ENCODE results near the gene LAIR2. TPM values are rescaled to one million over a fixed set of nuclear protein-coding genes. Genes with fewer than 3 reads are reported as not detected.
A peak's percentile ranks its signal among the peaks of the same experiment; 100 is the strongest.
"Not testable (repeated sequence)": the region's sequence is repeated elsewhere in the genome, so short reads cannot be mapped to it uniquely, and the experiment has no call there.

Gene LAIR2
- total RNA-seq, 1 experiment from 2014 or later, result not detected

DNA sequence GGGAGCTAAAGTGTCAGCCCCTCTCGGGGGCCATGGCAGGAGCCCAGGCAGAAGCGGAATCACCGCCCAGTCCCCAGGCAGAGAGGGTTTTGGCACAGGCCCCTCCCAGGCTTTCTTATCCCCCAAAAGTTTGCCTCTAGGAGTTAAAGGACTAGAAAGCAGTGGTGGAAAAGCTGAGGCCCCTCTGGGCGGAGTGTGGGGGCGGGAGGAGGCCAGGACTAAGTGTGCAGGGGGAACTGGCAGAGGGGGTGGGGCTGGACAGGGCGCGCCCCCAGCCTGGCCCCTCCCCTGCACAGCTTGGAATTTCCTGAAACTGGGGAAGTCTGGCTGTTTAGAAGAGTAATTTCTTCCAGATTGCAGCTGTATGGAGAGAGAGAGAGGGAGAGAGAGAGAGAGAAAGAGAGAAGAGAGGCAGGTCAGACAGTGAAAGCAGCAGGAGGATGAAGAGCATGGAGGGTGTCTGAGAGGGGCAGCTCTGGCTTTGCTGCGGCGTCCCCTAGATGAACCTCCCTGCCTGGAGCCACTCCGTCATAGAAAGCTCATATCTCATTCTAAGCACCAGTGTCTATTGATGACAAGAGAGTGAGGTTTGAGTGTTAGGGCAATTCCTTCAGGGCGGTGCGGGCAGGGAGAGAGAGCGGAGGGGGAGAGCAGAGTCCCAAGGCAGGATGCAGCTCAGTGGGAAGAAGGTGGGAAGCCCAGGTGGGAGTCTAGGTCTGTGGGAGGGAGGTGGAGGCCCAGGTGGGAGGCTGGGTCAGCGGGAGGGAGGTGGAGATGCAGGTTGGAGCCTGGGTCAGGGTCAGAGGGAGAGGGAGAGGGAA is 29.4 kb upstream of the LAIR2 start, which contains the start of gene CDC42EP5:
Gene CDC42EP5 (minus strand): TSS at position 226 of the 821 bp plus-strand sequence. CDS start 7,749 bp downstream, outside the sequence.
- no peaks in the 10 kb centered on the region for H3K36me3 ChIP-seq
- no peaks in the 10 kb centered on the region for H3K27me3 ChIP-seq (replicated peaks)
- H3K4me1 ChIP-seq (replicated peaks), result peaks cover 12% of the 10 kb centered on the region
- DNase-seq (ENCODE audit: low read depth in 1 of 2, low spot score in 2 of 2), result peak; percentile 72 to 79
- H3K4me3 ChIP-seq, result peak within 1 kb of the TSS; percentile 33
- H3K9me3 ChIP-seq (replicated peaks), result no peaks in the 10 kb centered on the region
- peak within 1 kb of the TSS; percentile 53 for H3K27ac ChIP-seq

DNA sequence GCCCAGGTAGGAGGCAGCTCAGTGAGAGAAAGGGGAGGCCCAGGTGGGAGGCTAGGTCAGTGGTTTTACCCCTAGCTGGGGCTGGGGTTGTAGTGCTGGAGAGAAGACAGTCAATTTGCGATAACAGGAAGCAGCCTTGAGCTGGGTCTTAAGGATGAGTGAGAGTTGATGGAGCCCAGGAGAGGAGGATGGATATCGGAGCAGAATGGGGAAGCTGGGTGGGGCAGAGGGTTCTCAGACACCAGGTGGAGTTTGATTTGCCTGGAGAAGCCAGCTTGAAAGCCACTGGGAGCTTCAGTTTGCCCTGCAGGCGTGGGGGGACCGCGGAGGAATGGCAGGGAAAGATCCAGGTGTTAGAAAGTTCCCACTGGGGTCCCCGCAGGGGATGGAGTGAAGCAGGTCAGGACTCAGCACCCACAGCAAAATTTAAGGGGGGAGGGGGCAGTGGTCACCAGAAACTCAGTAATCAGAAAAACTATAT is 28.7 kb upstream of the LAIR2 start:
- no peaks in the 10 kb centered on the region for H3K36me3 ChIP-seq
- no peaks in the 10 kb centered on the region for H3K9me3 ChIP-seq (replicated peaks)
- H3K4me3 ChIP-seq, result no peak overlapping the region
- H3K4me1 ChIP-seq (replicated peaks), result peaks cover 12% of the 10 kb centered on the region
- H3K27me3 ChIP-seq (replicated peaks), result no peaks in the 10 kb centered on the region
- no peak for DNase-seq (ENCODE audit: low read depth in 1 of 2, low spot score in 2 of 2)
- no peak overlapping the region for H3K27ac ChIP-seq

DNA sequence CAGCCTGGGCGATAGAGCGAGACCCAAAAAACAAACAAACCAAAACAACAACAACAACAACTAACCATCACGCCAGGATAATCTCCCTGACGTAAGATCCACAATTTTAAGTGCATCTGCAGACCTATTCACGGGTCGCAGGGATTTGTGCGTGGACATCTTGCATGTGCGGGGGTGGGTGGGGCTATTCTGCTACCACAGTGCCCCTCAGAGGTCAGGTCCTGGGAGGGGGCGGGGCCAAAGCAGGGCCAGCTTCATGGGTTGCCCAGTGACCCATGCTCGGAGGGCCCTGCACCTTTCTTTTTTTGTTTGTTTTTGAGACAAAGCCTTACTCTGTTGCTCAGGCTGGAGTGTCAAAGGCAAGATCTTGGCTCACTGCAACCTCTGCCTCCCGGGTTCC is 26.9 kb upstream of the LAIR2 start:
- no peaks in the 10 kb centered on the region for H3K27me3 ChIP-seq (replicated peaks)
- H3K36me3 ChIP-seq, result no peaks in the 10 kb centered on the region
- H3K4me1 ChIP-seq (replicated peaks), result peaks cover 12% of the 10 kb centered on the region
- H3K9me3 ChIP-seq (replicated peaks), result no peaks in the 10 kb centered on the region
- H3K4me3 ChIP-seq, result no peak overlapping the region
- no peak for DNase-seq (ENCODE audit: low read depth in 1 of 2, low spot score in 2 of 2)
- no peak overlapping the region for H3K27ac ChIP-seq

DNA sequence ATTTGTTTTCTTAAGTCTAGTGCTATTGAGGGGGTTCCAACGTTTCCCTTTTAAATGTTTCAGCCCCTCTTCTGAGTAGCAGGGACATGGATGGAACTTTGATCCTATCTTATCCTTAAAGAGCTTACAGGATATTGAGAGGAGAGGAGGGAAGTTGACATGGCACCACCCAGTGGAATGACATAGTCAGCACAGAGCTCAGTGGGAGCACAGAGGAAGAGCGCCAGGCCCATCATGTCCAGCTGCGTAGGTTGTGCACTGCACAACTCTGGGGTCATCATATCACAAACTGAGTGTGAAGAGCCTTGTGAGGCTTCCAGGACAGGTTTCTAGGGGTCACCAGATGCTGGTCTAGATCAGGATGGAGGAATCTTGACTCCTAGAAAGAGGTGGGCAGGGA is 25.0 kb upstream of the LAIR2 start:
- no peaks in the 10 kb centered on the region for H3K9me3 ChIP-seq (replicated peaks)
- no peak overlapping the region for H3K27ac ChIP-seq
- no peak overlapping the region for H3K4me3 ChIP-seq
- no peaks in the 10 kb centered on the region for H3K36me3 ChIP-seq
- peaks cover 12% of the 10 kb centered on the region for H3K4me1 ChIP-seq (replicated peaks)
- no peaks in the 10 kb centered on the region for H3K27me3 ChIP-seq (replicated peaks)
- no peak for DNase-seq (ENCODE audit: low read depth in 1 of 2, low spot score in 2 of 2)

DNA sequence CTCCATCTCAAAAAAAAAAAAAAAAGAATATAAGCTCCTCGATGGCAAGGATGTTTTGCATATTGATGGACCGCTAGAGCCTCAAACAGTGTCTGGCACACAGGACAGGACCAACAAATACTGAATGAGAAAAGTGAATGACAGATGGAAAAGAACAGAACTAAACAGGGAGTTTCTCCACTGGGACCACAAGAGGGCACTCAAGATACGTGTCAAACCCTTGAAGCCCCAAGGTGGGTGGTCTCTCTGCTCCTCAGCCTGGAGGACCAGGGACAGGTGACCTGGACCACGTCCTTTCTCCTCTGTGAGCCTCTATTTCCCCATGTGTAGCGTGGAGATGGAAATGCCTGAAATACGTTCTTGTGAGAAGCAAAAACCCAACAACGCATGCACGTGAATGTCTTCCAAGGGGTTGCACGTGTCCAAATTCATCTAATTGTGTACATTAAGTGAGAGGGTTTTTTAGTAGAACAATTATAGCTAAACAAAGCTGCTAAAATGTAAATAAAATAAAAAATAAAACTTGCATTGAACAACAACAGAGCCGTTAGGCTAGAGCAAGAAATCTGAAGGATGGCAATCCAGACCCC is 23.9 kb upstream of the LAIR2 start:
- DNase-seq (ENCODE audit: low read depth in 1 of 2, low spot score in 2 of 2), result peak in 1 of 2 experiments; percentile 23
- Histone ChIP-seq H3K9me3 (replicated peaks) (no peaks in the 10 kb centered on the region), H3K4me1 (replicated peaks) (peaks cover 2% of the 10 kb centered on the region), H3K36me3 (no peaks in the 10 kb centered on the region), H3K27ac (no peak overlapping the region), H3K27me3 (replicated peaks) (no peaks in the 10 kb centered on the region), H3K4me3 (no peak overlapping the region)

DNA sequence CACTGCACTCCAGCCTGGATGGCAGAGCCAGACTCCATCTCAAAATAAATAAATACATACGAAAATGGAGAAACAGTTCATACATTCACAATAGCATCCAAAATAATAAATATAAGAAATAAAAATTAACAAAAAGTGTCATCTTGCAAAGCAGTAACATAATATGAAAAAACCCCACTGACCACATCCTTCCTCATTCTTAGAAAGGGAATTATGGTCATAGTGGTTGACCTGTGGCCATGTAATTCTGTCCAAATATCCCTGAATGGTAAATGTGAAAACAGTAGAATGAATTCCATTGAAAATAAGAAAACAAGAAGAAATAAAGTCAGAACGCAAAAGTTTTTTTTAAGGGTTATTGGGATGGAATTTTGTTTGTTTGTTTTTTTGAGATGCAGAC is 22.6 kb upstream of the LAIR2 start:
- H3K36me3 ChIP-seq, result no peaks in the 10 kb centered on the region
- H3K4me3 ChIP-seq, result no peak overlapping the region
- no peak overlapping the region for H3K27ac ChIP-seq
- H3K4me1 ChIP-seq (replicated peaks), result no peaks in the 10 kb centered on the region
- H3K27me3 ChIP-seq (replicated peaks), result no peaks in the 10 kb centered on the region; the same call in 1 of the 2 replicates
- DNase-seq (ENCODE audit: low read depth in 1 of 2, low spot score in 2 of 2), result no peak
- no peaks in the 10 kb centered on the region for H3K9me3 ChIP-seq (replicated peaks)

DNA sequence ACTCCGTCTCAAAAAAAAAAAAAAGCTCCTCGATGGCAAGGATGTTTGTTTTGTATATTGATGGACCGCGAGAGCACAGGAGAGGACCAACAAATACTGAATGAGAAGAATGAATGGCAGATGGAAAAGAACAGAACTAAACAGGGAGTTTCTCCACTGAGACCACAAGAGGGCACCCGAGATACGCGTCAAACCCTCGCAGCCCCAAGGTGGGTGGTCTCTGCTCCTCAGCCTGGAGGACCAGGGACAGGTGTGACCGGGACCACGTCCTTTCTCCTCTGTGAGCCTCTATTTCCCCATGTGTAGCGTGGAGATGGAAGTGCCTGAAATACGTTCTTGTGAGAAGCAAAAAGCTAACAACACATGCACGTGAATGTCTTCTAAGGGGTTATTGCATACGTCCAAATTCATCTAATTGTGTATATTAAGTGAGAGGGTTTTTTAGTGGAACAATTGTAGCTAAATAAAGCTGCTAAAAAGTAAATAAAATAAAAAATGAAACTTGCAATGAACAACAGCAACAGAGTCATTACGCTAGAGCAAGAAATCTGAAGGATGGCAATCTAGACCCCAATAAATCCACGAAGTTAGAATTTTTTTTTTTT is 21.2 kb upstream of the LAIR2 start:
- H3K9me3 ChIP-seq (replicated peaks), result no peaks in the 10 kb centered on the region
- DNase-seq (ENCODE audit: low read depth in 1 of 2, low spot score in 2 of 2), result peak in 1 of 2 experiments; percentile 32

DNA sequence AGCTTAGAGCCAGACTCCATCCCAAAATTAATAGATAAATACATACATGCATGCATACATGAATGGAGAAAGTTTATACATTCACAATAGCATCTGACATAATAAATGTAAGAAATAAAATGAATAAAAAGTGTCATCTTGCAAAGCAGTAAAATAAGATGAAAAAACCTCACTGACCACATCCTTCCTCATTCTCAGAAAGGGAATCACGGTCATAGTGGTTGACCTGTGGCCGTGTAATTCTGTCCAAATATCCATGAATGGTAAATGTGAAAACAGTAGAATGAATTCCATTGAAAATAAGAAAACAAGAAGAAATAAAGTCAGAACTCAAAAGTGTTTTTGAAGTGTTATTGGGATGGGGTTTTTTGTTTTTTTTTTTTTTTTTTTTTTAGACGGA is 19.7 kb upstream of the LAIR2 start:
- H3K4me1 ChIP-seq (replicated peaks), result no peaks in the 10 kb centered on the region
- H3K27ac ChIP-seq, result no peak overlapping the region
- H3K27me3 ChIP-seq (replicated peaks), result no peaks in the 10 kb centered on the region; the same call in 1 of the 2 replicates
- DNase-seq (ENCODE audit: low read depth in 1 of 2, low spot score in 2 of 2), result no peak
- no peaks in the 10 kb centered on the region for H3K9me3 ChIP-seq (replicated peaks)
- H3K4me3 ChIP-seq, result no peak overlapping the region
- no peaks in the 10 kb centered on the region for H3K36me3 ChIP-seq

More for the DNA sequence above, 21.2 kb upstream of the LAIR2 start:
- H3K27me3 ChIP-seq (replicated peaks), result no peaks in the 10 kb centered on the region; the same call in 1 of the 2 replicates
- H3K4me3 ChIP-seq, result no peak overlapping the region
- H3K4me1 ChIP-seq (replicated peaks), result no peaks in the 10 kb centered on the region
- no peaks in the 10 kb centered on the region for H3K36me3 ChIP-seq
- no peak overlapping the region for H3K27ac ChIP-seq

DNA sequence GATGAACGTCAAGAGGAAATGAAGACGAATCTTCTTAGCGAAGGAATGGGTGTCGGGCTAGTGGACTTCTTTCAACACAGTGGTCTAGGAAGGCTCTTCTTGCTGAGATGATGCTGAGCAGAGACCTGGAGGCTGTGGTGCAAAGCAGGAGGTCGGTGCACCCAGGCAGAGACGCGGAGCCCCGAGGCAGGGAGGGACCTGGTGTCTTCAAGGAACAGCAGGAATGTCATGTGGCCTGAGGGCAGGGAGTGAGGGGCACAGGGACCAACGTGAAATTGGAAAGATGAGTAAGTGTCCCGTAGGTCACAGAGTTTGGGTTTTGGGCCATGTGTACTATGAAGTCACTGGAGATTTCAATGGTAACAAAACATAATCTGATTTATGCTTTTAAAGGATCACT is 18.2 kb upstream of the LAIR2 start:
- no peak overlapping the region for H3K27ac ChIP-seq
- no peaks in the 10 kb centered on the region for H3K9me3 ChIP-seq (replicated peaks)
- H3K27me3 ChIP-seq (replicated peaks), result peaks cover 5% of the 10 kb centered on the region; the same call in 1 of the 2 replicates
- DNase-seq (ENCODE audit: low read depth in 1 of 2, low spot score in 2 of 2), result no peak
- H3K4me1 ChIP-seq (replicated peaks), result no peaks in the 10 kb centered on the region
- H3K4me3 ChIP-seq, result no peak overlapping the region
- H3K36me3 ChIP-seq, result no peaks in the 10 kb centered on the region

DNA sequence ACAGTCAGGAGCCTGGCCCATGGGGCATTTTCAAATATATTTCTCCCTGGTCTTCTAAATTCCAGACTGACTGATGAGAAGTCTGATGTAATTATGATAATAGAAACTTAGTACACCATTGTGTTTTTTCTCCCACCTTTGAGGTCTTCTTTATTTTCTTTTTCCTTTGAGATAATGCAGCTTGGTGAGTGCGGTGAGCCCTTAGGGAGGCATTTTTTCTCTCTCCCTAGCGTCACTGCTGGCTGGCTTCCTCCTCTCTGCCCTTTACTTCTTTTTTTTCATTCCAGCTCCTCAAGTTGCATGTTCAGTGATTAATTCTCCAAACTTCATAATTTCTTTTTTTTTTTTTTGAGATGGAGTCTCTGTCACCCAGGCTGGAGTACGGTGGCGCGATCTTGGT is 16.8 kb upstream of the LAIR2 start:
- Histone ChIP-seq H3K27ac (no peak overlapping the region), H3K4me1 (replicated peaks) (no peaks in the 10 kb centered on the region), H3K36me3 (no peaks in the 10 kb centered on the region), H3K4me3 (no peak overlapping the region), H3K27me3 (replicated peaks) (peaks cover 5% of the 10 kb centered on the region; the same call in 1 of the 2 replicates), H3K9me3 (replicated peaks) (no peaks in the 10 kb centered on the region)
- no peak for DNase-seq (ENCODE audit: low read depth in 1 of 2, low spot score in 2 of 2)

DNA sequence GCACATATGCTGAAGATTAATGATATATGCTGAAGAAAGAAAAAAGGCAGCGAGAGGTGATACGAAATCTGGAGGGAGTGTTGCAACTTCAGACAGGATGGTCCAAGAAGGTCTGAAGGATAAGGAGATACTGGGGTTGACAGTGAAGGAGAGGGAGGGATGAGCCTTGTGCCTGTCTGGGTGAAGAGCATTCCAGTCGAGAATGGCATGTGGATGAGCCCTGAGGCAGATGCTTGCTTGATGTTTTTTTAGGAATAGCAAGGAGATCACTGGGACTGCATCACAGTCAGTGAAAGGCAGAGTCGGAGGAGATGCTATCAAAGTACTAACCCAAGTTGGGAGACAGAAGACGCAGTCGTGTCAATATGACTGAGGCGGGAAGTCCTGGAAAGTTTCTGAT is 13.3 kb upstream of the LAIR2 start:
- Histone ChIP-seq H3K4me3 (no peak overlapping the region), H3K27ac (no peak overlapping the region), H3K4me1 (replicated peaks) (no peaks in the 10 kb centered on the region), H3K27me3 (replicated peaks) (0 out of 2 replicates have a peak, but pooled peaks cover 5% of the 10 kb centered on the region), H3K36me3 (no peaks in the 10 kb centered on the region), H3K9me3 (replicated peaks) (no peaks in the 10 kb centered on the region)
- no peak for DNase-seq (ENCODE audit: low read depth in 1 of 2, low spot score in 2 of 2)

DNA sequence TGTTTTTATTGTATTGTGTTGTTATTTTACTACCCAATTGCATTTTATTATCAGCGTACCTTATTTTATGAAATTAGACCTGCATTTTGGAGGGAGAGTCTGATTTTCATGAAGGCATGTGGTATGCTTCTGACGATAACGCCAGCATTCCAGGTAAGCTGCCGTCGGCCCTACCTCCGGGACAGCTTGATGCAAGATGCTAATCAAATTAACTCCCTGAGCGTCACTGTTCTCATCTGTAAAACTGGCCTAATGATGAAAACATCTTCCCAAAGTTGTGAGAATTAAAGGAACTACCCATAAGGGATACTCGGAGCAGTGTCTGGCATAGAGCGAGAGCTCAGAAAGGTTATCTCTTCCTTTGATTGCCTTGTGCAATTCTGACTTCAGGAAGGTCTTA is 12.9 kb upstream of the LAIR2 start:
- Histone ChIP-seq H3K4me3 (no peak overlapping the region), H3K27me3 (replicated peaks) (0 out of 2 replicates have a peak, but pooled peaks cover 5% of the 10 kb centered on the region), H3K36me3 (no peaks in the 10 kb centered on the region), H3K4me1 (replicated peaks) (no peaks in the 10 kb centered on the region), H3K27ac (no peak overlapping the region), H3K9me3 (replicated peaks) (no peaks in the 10 kb centered on the region)
- no peak for DNase-seq (ENCODE audit: low read depth in 1 of 2, low spot score in 2 of 2)

DNA sequence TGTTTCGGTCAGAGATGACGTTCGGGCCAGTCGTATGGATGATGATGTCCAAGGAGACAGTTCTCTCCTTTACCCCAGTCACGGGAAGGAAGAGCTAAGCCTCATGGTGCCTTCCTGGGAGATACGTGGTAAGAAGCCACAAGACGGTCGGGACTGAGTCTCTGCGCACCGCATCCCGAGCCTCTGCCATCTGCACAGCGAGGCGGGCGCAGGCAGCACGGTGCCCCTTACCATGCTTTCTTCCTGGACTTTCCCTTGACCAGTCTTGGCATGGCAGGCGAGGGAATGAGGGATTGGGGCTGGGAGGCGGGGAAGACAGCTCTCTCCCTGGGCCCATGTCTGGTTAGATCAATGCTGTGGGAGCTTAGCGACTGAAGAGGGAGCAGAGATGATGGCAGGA is 10.1 kb upstream of the LAIR2 start:
- no peak for DNase-seq (ENCODE audit: low read depth in 1 of 2, low spot score in 2 of 2)
- Histone ChIP-seq H3K27ac (no peak overlapping the region), H3K36me3 (no peaks in the 10 kb centered on the region), H3K4me3 (no peak overlapping the region), H3K9me3 (replicated peaks) (no peaks in the 10 kb centered on the region), H3K27me3 (replicated peaks) (0 out of 2 replicates have a peak, but pooled peaks cover 14% of the 10 kb centered on the region), H3K4me1 (replicated peaks) (no peaks in the 10 kb centered on the region)

DNA sequence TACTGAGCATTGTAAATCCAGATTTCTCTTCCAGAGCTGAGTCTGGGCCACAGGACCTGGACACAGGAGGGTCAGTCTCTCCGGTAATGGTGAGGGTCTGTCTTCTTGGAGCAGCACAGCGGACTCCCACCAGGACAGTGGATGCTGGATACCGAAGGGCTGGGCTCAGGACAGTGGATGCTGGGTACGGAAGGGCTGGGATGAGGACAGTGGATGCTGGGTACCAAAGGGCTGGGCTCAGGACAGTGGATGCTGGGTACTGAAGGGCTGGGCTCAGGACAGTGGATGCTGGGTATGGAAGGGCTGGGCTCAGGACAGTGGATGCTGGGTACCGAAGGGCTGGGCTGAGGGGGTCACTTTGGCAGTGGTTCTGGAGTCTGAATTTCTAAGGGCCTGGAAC is 9.6 kb upstream of the LAIR2 start:
- H3K27me3 ChIP-seq (replicated peaks), result 0 out of 2 replicates have a peak, but pooled peaks cover 14% of the 10 kb centered on the region
- not testable (repeated sequence) for H3K4me1 ChIP-seq (replicated peaks); H3K9me3 ChIP-seq (replicated peaks); H3K4me3 ChIP-seq; DNase-seq (ENCODE audit: low read depth in 1 of 2, low spot score in 2 of 2); H3K36me3 ChIP-seq; H3K27ac ChIP-seq
